Ectodermal cell (in vitro differentiated cells): ENCODE data around the gene GABRG2. TPM values are rescaled to one million over a fixed set of nuclear protein-coding genes. Genes with fewer than 3 reads are reported as not detected.
"Not testable (repeated sequence)": the region's sequence is repeated elsewhere in the genome, so short reads cannot be mapped to it uniquely, and the experiment has no call there.

ENCODE experiments used
- H3K27ac ChIP-seq: 2 replicates; pipeline ENCODE4 v1.7.0; 2013; ENCODE audit warnings: mild to moderate bottlenecking, low read depth, low read length; ENCODE audit not compliant: insufficient read depth, poor library complexity, severe bottlenecking
- H3K27me3 ChIP-seq: 2 replicates; pipeline ENCODE4 v1.7.0; 2013; ENCODE audit warnings: mild to moderate bottlenecking, low read length; ENCODE audit not compliant: insufficient read depth, control insufficient read depth, poor library complexity, severe bottlenecking
- H3K36me3 ChIP-seq: one replicate; pipeline ENCODE4 v1.7.0; 2013; ENCODE audit warnings: low read length; ENCODE audit not compliant: control insufficient read depth, insufficient read depth
- H3K4me1 ChIP-seq: one replicate; pipeline ENCODE4 v1.7.0; 2013; ENCODE audit warnings: low read length; ENCODE audit not compliant: control insufficient read depth, insufficient read depth
- H3K4me3 ChIP-seq: 2 replicates; pipeline ENCODE4 v1.7.0; 2013; ENCODE audit warnings: low read depth, low read length, control low read depth; ENCODE audit not compliant: insufficient read depth
- H3K9me3 ChIP-seq: 2 replicates; pipeline ENCODE4 v1.7.0; 2013; ENCODE audit warnings: mild to moderate bottlenecking, low read length, moderate library complexity; ENCODE audit not compliant: control insufficient read depth
- WGBS, 2 experiments: methylation state at CpG; one replicate each; pipeline ENCODE4 v1.1.7; 2013; ENCODE audit warnings: missing lambda C conversion rate in 2 of 2; 5-methylcytosine and 5-hydroxymethylcytosine counted together
- polyA plus RNA-seq, 4 experiments: library from polyadenylated mRNA; stranded (reverse); fragments of 50-300 nt; gene quantifications; one replicate each; pipeline ENCODE4 v1.2.3, GENCODE V29; 2013

Gene GABRG2
- polyA plus RNA-seq (2013, experiment 1 of 4), result 0.54 TPM
- 0.76 TPM for polyA plus RNA-seq (2013, experiment 2 of 4)
- not detected for polyA plus RNA-seq (2013, experiment 3 of 4)
- polyA plus RNA-seq (2013, experiment 4 of 4), result 0.69 TPM

- H3K27me3 ChIP-seq, result peaks cover 7% of the 10 kb centered on the region
- 3 to 4% methylated on average over 21 of the region's 21 CpGs for WGBS, 2 experiments
- peaks cover 6% of the 10 kb centered on the region for H3K4me1 ChIP-seq
- no peaks in the 10 kb centered on the region for H3K9me3 ChIP-seq
- no peaks in the 10 kb centered on the region for H3K36me3 ChIP-seq
- no peak within 1 kb of the TSS for H3K27ac ChIP-seq
- H3K4me3 ChIP-seq, result peak within 1 kb of the TSS; percentile 29
Measured at GRCh38 chr5:162067655-162068411, at the start of gene GABRG2. TSS of gene GABRG2 (plus strand) at chr5:162067773. CDS start at chr5:162068000, 227 bp downstream.

DNA sequence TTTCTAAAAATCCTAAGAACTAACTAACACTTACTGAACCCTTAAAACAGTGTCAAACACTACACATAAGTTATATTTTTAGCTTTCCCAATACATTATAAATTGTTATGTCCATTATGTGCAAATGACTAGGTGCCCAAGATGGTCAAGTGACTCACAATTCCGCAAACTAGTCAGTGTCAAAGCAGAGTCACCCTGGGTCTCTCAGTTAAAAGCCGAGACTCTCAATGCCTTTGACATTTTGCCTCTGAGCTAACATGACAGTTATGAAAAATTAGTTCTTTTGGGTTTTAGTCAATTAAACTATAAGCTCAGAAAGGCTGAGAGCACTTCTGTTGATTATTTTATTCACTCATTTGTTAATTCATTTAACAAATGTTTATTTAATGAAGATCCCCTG lies 42.3 kb upstream of the GABRG2 start:
- WGBS, 2 experiments, result 97 to 100% methylated on average over 2 of the region's 2 CpGs
- no peaks in the 10 kb centered on the region for H3K9me3 ChIP-seq

DNA sequence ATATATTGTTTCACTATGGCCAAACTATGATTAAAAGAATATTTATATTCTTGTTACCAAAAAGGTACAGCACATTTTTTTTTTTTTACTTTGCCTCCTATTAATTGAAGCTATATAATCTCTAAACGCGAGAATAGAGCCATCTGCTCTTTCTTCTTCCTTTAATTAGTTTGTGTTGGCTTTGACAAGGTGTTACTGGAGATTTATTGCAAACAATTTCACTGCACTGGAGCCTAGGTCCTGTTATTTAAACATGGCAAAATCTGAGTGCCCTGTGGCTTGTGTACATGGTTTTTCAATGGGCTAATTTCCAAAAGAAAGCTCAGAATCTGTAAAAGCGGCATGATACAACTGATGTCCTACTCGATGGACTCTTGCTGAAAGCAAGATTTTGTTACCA lies 40.8 kb upstream of the GABRG2 start:
- H3K9me3 ChIP-seq, result no peaks in the 10 kb centered on the region
- H3K4me1 ChIP-seq, result no peaks in the 10 kb centered on the region
- no peaks in the 10 kb centered on the region for H3K36me3 ChIP-seq
- no peak overlapping the region for H3K4me3 ChIP-seq
- no peak overlapping the region for H3K27ac ChIP-seq
- WGBS, 2 experiments, result 96 to 97% methylated on average over 2 to 4 of the region's 4 CpGs
- H3K27me3 ChIP-seq, result no peaks in the 10 kb centered on the region

More for the DNA sequence above, 42.3 kb upstream of the GABRG2 start:
- no peaks in the 10 kb centered on the region for H3K36me3 ChIP-seq
- no peak overlapping the region for H3K27ac ChIP-seq
- no peak overlapping the region for H3K4me3 ChIP-seq
- H3K27me3 ChIP-seq, result no peaks in the 10 kb centered on the region
- H3K4me1 ChIP-seq, result no peaks in the 10 kb centered on the region

GRCh38 chr5:162037431-162037830 lies 30.1 kb upstream of the GABRG2 start:
- Histone ChIP-seq H3K27ac (no peak overlapping the region), H3K4me1 (no peaks in the 10 kb centered on the region), H3K36me3 (no peaks in the 10 kb centered on the region), H3K4me3 (no peak overlapping the region), H3K9me3 (no peaks in the 10 kb centered on the region), H3K27me3 (no peaks in the 10 kb centered on the region)
- WGBS, 2 experiments, result 90% methylated on average over 1 of the region's 1 CpG; no CpG with 5 or more reads in 1 of the 2 experiments

DNA sequence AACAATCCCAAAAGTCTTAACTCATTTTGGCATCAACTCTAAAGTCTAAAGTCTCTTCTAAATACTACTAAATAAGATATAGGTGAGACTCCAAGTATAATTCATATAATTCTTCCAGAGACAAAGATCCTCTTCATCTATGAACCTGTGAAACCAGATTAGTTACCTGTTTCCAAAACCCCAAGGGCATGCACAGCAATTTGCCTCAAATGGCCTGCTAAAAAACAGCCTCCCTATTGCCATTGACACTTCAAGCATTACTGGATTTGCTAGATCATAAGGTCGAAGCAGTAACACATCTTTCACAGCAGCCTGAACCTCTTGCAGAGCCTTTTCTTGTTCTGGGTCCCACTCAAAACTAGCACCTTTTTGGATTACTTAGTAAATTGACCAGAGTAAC lies 20.3 kb upstream of the GABRG2 start:
- H3K9me3 ChIP-seq, result no peaks in the 10 kb centered on the region
- no peaks in the 10 kb centered on the region for H3K4me1 ChIP-seq
- no peak overlapping the region for H3K4me3 ChIP-seq
- H3K27ac ChIP-seq, result no peak overlapping the region
- no peaks in the 10 kb centered on the region for H3K36me3 ChIP-seq
- H3K27me3 ChIP-seq, result no peaks in the 10 kb centered on the region
- 76 to 89% methylated on average over 1 of the region's 1 CpG for WGBS, 2 experiments

DNA sequence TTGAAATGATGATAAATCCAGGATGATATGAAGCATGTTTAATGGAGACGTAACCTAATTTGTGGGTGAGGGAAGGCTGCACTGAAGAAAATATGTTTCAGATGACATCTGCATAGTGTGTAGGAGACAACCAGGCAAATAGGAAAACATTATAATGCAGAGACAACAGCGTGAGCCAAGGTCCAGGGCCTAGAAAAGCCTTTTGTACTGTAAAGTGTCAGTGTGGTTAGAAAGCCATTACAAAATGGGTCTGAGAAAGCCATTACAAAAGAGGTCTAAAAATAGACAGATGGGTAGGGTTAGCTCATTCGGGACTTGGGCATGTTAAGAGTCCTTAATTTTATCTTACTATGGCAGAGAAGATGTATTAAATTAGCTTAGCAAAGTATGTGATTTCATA lies 14.9 kb upstream of the GABRG2 start:
- Histone ChIP-seq H3K27ac (no peak overlapping the region), H3K27me3 (no peaks in the 10 kb centered on the region), H3K4me3 (no peak overlapping the region), H3K36me3 (no peaks in the 10 kb centered on the region), H3K9me3 (no peaks in the 10 kb centered on the region), H3K4me1 (no peaks in the 10 kb centered on the region)
- 47 to 54% methylated on average over 3 of the region's 3 CpGs for WGBS, 2 experiments

- WGBS, 2 experiments, result 81 to 93% methylated on average over 3 to 4 of the region's 4 CpGs
- not testable (repeated sequence) for H3K4me3 ChIP-seq, H3K27ac ChIP-seq, H3K27me3 ChIP-seq, H3K9me3 ChIP-seq, H3K4me1 ChIP-seq, H3K36me3 ChIP-seq
Measured at GRCh38 chr5:162055095-162055494, 12.5 kb upstream of the GABRG2 start.

DNA sequence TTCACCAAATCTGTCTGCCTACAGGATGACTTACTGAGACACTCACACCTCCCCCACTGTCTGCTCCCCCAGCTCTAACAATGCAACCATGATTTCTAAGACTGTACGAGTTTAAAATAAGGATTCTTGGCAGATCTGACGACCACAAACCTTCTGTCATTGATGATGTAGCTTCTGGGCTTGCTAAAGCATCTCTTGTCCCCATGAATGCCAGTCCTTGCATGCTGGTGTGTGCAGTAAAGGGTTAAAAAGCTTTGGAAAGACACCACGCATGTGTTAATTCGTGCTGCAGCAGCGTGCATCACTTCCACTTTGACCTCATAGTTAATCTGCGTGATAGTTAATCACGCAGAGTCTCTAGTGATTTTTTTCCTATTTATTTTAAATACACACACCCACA lies 411 bp upstream of the GABRG2 start:
- H3K27ac ChIP-seq, result no peak overlapping the region
- WGBS, 2 experiments, result 6 to 7% methylated on average over 7 of the region's 7 CpGs

DNA sequence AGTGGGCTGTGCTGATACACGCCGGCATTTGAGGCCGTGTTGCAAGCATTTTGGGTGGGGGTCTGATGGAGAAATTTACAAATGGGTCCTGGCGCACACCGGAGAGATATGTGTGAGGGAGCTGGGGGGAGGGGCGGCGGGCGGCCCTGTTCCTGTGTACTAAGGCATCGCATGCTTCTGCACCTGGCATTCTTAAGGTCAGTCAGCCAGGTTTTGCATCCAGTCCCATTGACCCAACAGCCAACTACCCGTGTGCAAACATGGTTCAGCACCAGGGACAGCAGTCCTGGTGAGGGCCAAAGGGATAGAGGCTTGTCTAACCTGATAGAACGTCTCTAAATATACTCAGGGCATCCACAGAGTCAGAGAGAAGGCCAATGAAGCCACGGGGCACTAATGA lies 839 bp downstream of the GABRG2 start:
- Histone ChIP-seq H3K9me3 (no peaks in the 10 kb centered on the region), H3K27me3 (peaks cover 7% of the 10 kb centered on the region), H3K4me3 (peak overlapping the region; percentile 29), H3K36me3 (no peaks in the 10 kb centered on the region), H3K27ac (no peak overlapping the region), H3K4me1 (peaks cover 6% of the 10 kb centered on the region)
- WGBS, 2 experiments, result 4 to 5% methylated on average over 11 to 12 of the region's 12 CpGs

More for the DNA sequence above, 411 bp upstream of the GABRG2 start:
- peak overlapping the region; percentile 29 for H3K4me3 ChIP-seq
- H3K36me3 ChIP-seq, result no peaks in the 10 kb centered on the region
- no peaks in the 10 kb centered on the region for H3K9me3 ChIP-seq
- peaks cover 6% of the 10 kb centered on the region for H3K4me1 ChIP-seq
- H3K27me3 ChIP-seq, result peaks cover 7% of the 10 kb centered on the region

- Histone ChIP-seq H3K9me3 (no peaks in the 10 kb centered on the region), H3K4me1 (peaks cover 6% of the 10 kb centered on the region), H3K4me3 (no peak overlapping the region), H3K27me3 (peaks cover 7% of the 10 kb centered on the region), H3K27ac (no peak overlapping the region), H3K36me3 (no peaks in the 10 kb centered on the region)
- WGBS, 2 experiments, result 81 to 88% methylated on average over 4 of the region's 4 CpGs
Measured at GRCh38 chr5:162068936-162069335, 1.4 kb downstream of the GABRG2 start.
